Upper lobe of left lung (tissue), 6 donors: ENCODE results near the gene PPP6R2. TPM values are rescaled to one million over a fixed set of nuclear protein-coding genes. Genes with fewer than 3 reads are reported as not detected.

Experiments used
- ATAC-seq, 2 donors: fragments of 200-7000 bp; cut with Tn5 transposase; one replicate each; pipeline ENCODE4 v1.9.1; 2022; ENCODE audit warnings: mild to moderate bottlenecking in 2 of 2, moderate library complexity in 2 of 2; ENCODE audit not compliant: low FRiP score in 2 of 2
- DNase-seq, 2 donors: peaks; one replicate each; pipeline ENCODE4 v3.0.0-alpha.2; 2019 to 2020
- H3K27ac ChIP-seq, 4 donors: fragments of 200-600 bp; sonication (generic); one replicate each; pipeline ENCODE4 v1.5.1; 2016 to 2019
- H3K27me3 ChIP-seq, 4 donors: fragments of 200-600 bp; sonication (generic); one replicate each; pipeline ENCODE4 v1.5.1; 2017 to 2019
- H3K36me3 ChIP-seq, 4 donors: fragments of 200-600 bp; sonication (generic); one replicate each; pipeline ENCODE4 v1.5.1; 2016 to 2019
- H3K4me1 ChIP-seq, 4 donors: fragments of 200-600 bp; sonication (generic); one replicate each; pipeline ENCODE4 v1.5.1; 2018 to 2019
- H3K4me3 ChIP-seq, 4 donors: fragments of 200-600 bp; sonication (generic); one replicate each; pipeline ENCODE4 v1.5.1; 2017 to 2019; ENCODE audit warnings: mild to moderate bottlenecking in 2 of 4, moderate library complexity in 1 of 4
- H3K9me3 ChIP-seq, 4 donors: fragments of 200-600 bp; sonication (generic); one replicate each; pipeline ENCODE4 v1.5.1; 2018 to 2019
- EP300 ChIP-seq, 4 donors: sonication (generic); formaldehyde crosslinking; IDR thresholded peaks; one replicate each; pipeline ENCODE4 v1.5.1; 2017; ENCODE audit warnings: antibody characterized with exemption in 4 of 4, control low read depth in 2 of 4
- POLR2A ChIP-seq, 4 donors: fragments of 450-650 bp; IDR thresholded peaks; one replicate each; pipeline ENCODE4 v1.5.1; 2016 to 2017; ENCODE audit warnings: antibody characterized with exemption in 4 of 4, mild to moderate bottlenecking in 2 of 4
- POLR2AphosphoS5 ChIP-seq, 2 donors: sonication (generic); formaldehyde crosslinking; IDR thresholded peaks; one replicate each; pipeline ENCODE4 v1.5.1; 2017; ENCODE audit warnings: antibody characterized with exemption in 2 of 2
- WGBS, 2 donors: methylation state at CpG; one replicate each; pipeline ENCODE4 v1.1.5; 2017 to 2018; 5-methylcytosine and 5-hydroxymethylcytosine counted together
- total RNA-seq, 6 donors: library from RNA; depleted of rRNA in 4 of 6; stranded (reverse); fragments of >200 nt in 4 of 6; gene quantifications; one replicate each; pipeline versions ENCODE4 v1.1.0 to v1.2.1, GENCODE V29; 2016 to 2021
- TF ChIP-seq, protein P1 (sequence below), 6 experiments: fragments of 450-650 bp in 4 of 6; fragments of 200-600 bp in 2 of 6; sonication (generic) in 2 of 6; IDR thresholded peaks; one replicate each; pipeline ENCODE4 v1.5.1; 2016 to 2019; ENCODE audit warnings: antibody characterized with exemption in 6 of 6
- donor health status: DM: no; HTN: no; CAD: no; lungs with moderate emphysema.
- donor health status: DM: no; HTN: yes; CAD: no; lungs with severe emphysema.

The PPP6R2 gene
- total RNA-seq, 6 donors from 2014 or later: 53.0 to 264 (median 63.8) TPM

DNA sequence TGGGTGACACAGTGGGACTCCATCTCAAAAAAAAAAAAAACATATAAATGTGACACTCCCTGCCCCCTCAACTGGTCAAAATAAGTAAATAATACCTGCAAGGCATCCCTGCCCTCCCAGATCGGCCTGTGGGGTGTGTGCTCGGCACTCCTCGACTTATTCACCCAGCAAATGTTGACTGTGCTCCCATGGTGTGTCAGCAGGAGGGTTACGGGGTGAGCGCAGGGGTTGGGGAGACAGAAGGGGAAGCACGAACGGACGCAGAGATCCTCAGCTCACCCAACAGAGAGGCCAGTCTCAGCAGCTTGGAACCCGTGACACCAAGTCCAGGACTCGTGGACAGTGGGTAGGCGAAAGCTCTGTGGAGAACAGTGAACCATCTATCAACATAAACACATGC lies 136.6 kb downstream of the PPP6R2 start:
- Histone ChIP-seq H3K27me3 (peaks cover 0 to 22% (median 13%) of the 10 kb centered on the region in 4 donors), H3K9me3 (no peaks in the 10 kb centered on the region), H3K4me1 (peaks cover 17 to 24% (median 18%) of the 10 kb centered on the region in 4 donors), H3K27ac (no peak overlapping the region), H3K36me3 (no peaks in the 10 kb centered on the region), H3K4me3 (no peak overlapping the region)
- no peak for DNase-seq
- 64 to 74% methylated on average over 11 of the region's 11 CpGs for WGBS, 2 donors
- TF ChIP-seq POLR2A (IDR thresholded peaks at IDR 0.05) (no peak), POLR2AphosphoS5 (IDR thresholded peaks at IDR 0.05) (no peak), EP300 (IDR thresholded peaks at IDR 0.05) (no peak)
- TF ChIP-seq, protein P1, sequence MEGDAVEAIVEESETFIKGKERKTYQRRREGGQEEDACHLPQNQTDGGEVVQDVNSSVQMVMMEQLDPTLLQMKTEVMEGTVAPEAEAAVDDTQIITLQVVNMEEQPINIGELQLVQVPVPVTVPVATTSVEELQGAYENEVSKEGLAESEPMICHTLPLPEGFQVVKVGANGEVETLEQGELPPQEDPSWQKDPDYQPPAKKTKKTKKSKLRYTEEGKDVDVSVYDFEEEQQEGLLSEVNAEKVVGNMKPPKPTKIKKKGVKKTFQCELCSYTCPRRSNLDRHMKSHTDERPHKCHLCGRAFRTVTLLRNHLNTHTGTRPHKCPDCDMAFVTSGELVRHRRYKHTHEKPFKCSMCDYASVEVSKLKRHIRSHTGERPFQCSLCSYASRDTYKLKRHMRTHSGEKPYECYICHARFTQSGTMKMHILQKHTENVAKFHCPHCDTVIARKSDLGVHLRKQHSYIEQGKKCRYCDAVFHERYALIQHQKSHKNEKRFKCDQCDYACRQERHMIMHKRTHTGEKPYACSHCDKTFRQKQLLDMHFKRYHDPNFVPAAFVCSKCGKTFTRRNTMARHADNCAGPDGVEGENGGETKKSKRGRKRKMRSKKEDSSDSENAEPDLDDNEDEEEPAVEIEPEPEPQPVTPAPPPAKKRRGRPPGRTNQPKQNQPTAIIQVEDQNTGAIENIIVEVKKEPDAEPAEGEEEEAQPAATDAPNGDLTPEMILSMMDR (IDR thresholded peaks at IDR 0.05): no peak
- no peak for ATAC-seq

DNA sequence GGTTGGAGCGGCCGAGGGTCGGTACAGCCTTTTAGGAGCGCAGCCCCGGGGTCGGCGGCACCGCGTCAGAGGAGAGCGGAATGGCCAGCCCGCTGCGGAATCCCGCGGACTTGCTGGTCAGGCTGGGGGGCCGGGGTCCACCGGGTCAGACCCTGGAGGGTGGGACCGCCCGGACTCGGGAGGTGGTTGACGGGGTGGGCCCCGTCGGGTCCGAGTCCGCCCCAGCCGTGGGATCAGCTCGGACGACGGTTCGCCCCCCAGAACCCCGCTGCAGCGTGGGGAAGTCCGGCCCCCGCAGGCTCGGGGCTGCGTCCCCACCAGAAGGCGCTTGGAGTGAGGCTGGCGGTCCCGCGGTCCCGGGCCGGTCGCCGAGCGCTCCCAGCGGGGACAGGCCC lies 137.9 kb downstream of the PPP6R2 start:
- Histone ChIP-seq H3K9me3 (no peaks in the 10 kb centered on the region), H3K4me1 (peaks cover 12 to 17% (median 13%) of the 10 kb centered on the region in 4 donors), H3K4me3 (peak overlapping the region; percentile 23 to 64 (median 60)), H3K36me3 (no peaks in the 10 kb centered on the region), H3K27ac (no peak overlapping the region), H3K27me3 (peaks cover 0 to 22% (median 13%) of the 10 kb centered on the region in 4 donors)
- DNase-seq (peak in 1 of 2 donors; percentile 82), ATAC-seq (no peak)
- 14% methylated on average over 21 of the region's 45 CpGs; no CpG with 5 or more reads in 1 of the 2 donors for WGBS, 2 donors
- TF ChIP-seq POLR2A (IDR thresholded peaks at IDR 0.05) (no peak), EP300 (IDR thresholded peaks at IDR 0.05) (no peak), POLR2AphosphoS5 (IDR thresholded peaks at IDR 0.05) (no peak)
- TF ChIP-seq, protein P1 (IDR thresholded peaks at IDR 0.05): no peak

DNA sequence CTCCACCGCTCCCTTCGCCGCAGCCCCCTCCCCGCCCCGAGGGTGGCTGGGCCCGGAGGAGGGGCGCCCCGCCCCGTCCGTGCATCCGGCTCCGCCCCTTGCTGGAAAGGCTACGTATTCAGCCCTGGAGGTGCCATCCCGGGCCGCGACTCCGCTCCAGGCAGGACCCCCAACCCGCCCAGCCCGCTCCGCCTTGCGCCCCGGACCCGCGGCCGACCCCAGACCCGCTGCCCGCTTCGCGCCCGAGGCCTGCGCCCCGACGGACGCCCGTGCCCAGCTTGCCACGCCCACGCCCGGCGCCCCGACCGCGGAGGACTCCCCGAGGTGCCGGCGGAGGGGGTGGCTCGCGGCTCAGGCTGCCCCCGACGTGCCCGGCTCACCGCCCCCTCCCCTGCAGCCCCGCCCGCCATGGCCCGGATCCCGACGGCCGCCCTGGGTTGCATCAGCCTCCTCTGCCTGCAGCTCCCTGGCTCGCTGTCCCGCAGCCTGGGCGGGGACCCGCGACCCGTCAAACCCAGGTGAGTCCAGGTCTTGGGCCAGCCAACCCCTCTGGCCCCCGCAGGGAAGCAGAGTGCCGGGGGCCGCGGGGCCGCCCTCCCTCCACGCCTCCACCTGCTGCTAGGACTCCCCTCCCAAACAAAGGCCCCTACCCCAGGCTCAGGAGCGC lies 138.4 kb downstream of the PPP6R2 start, which contains the start of gene ADM2:
ADM2 (plus strand) TSS at position 104 of the 667 bp plus-strand sequence; CDS start at position 409, 305 bp downstream.
- 3 to 5% methylated on average over 7 to 31 of the region's 70 CpGs for WGBS, 2 donors
- Histone ChIP-seq H3K4me3 (peak within 1 kb of the TSS; percentile 23 to 64 (median 60)), H3K27me3 (peaks cover 0 to 22% (median 13%) of the 10 kb centered on the region in 4 donors), H3K4me1 (peaks cover 12 to 17% (median 13%) of the 10 kb centered on the region in 4 donors), H3K9me3 (no peaks in the 10 kb centered on the region), H3K27ac (peak within 1 kb of the TSS in 1 of 4 donors; percentile 24), H3K36me3 (no peaks in the 10 kb centered on the region)
- ATAC-seq: peak in 1 of 2 donors; percentile 58
- TF ChIP-seq, protein P1 (IDR thresholded peaks at IDR 0.05): no peak
- TF ChIP-seq EP300 (IDR thresholded peaks at IDR 0.05) (no peak), POLR2AphosphoS5 (IDR thresholded peaks at IDR 0.05) (no peak), POLR2A (IDR thresholded peaks at IDR 0.05) (no peak)
- DNase-seq: peak; percentile 49 to 93

GRCh38 chr22:50482107-50483074 lies 139.3 kb downstream of the PPP6R2 start:
- H3K36me3 ChIP-seq: no peaks in the 10 kb centered on the region
- H3K9me3 ChIP-seq: no peaks in the 10 kb centered on the region
- H3K4me3 ChIP-seq: peak overlapping the region; percentile 23 to 64 (median 60)
- 67% methylated on average over 24 of the region's 35 CpGs; no CpG with 5 or more reads in 1 of the 2 donors for WGBS, 2 donors
- H3K27ac ChIP-seq: no peak overlapping the region
- DNase-seq (peak in 1 of 2 donors; percentile 80), ATAC-seq (no peak)
- H3K4me1 ChIP-seq: peaks cover 12 to 17% (median 13%) of the 10 kb centered on the region in 4 donors
- peaks cover 0 to 22% (median 13%) of the 10 kb centered on the region in 4 donors for H3K27me3 ChIP-seq
- TF ChIP-seq, protein P1 (IDR thresholded peaks at IDR 0.05): no peak
